Body of pancreas (tissue), 4 donors: ENCODE data around the gene PTK6. TPM values are rescaled to one million over a fixed set of nuclear protein-coding genes. Genes with fewer than 3 reads are reported as not detected.

Experiments
- ATAC-seq: fragments of 150-250 bp; one replicate; pipeline ENCODE4 v1.9.1; 2016
- DNase-seq, 4 donors: peaks; one replicate each; pipeline ENCODE4 v3.0.0-alpha.2; 2019
- H3K27ac ChIP-seq, 4 donors: fragments of 200-600 bp; sonication (generic); 1 replicate in 3 of 4; 2 replicates in 1 of 4; pipeline versions ENCODE4 v1.5.1 to v1.6.1; 2016 to 2019; ENCODE audit warnings: mild to moderate bottlenecking in 1 of 4, mixed read lengths in 1 of 4, moderate library complexity in 1 of 4
- H3K27me3 ChIP-seq, 2 donors: fragments of 200-600 bp; sonication (generic); one replicate each; pipeline ENCODE4 v1.6.0; 2016; ENCODE audit warnings: mild to moderate bottlenecking in 1 of 2
- H3K36me3 ChIP-seq, 2 donors: fragments of 200-600 bp; sonication (generic); replicated peaks in 1 of 2; 2 replicates each; pipeline ENCODE4 v1.5.1; 2016; ENCODE audit warnings: low read depth in 2 of 2; ENCODE audit not compliant: insufficient read depth in 1 of 2
- H3K4me1 ChIP-seq: fragments of 200-600 bp; sonication (generic); one replicate; pipeline ENCODE4 v1.6.0; 2016
- H3K4me3 ChIP-seq, 2 donors: fragments of 200-600 bp; sonication (generic); 1 replicate in 1 of 2; 2 replicates in 1 of 2; pipeline ENCODE4 v1.5.1; 2016 to 2019
- H3K9me3 ChIP-seq, 3 donors: fragments of 200-600 bp; sonication (generic); 1 replicate in 2 of 3; 2 replicates in 1 of 3; pipeline ENCODE4 v1.5.1; 2016
- POLR2A ChIP-seq, 3 donors: fragments of 450-650 bp; IDR thresholded peaks; one replicate each; pipeline ENCODE4 v1.6.1; 2016; ENCODE audit warnings: antibody characterized with exemption in 3 of 3, mild to moderate bottlenecking in 2 of 3
- WGBS, 2 donors: methylation state at CpG; one replicate each; pipeline ENCODE4 v1.1.5; 2017; 5-methylcytosine and 5-hydroxymethylcytosine counted together
- intact Hi-C: fragments of 100-400 bp; cut with DNase I; formaldehyde crosslinking; loops from one replicate; pipeline ENCODE4 v1.15.1; 2023
- total RNA-seq, 2 donors: library from RNA; depleted of rRNA; stranded (reverse); fragments of >200 nt; gene quantifications; one replicate each; pipeline ENCODE4 v1.1.0, GENCODE V29; 2016
- TF ChIP-seq, protein P1 (sequence below), 7 experiments: fragments of 450-650 bp in 4 of 7; fragments of 200-600 bp in 3 of 7; sonication (generic) in 3 of 7; IDR thresholded peaks; one replicate each; pipeline ENCODE4 v1.5.1; 2016 to 2019; ENCODE audit warnings: antibody characterized with exemption in 7 of 7

The PTK6 gene
- total RNA-seq, 2 donors from 2014 or later: 3.0 to 5.4 TPM

DNA sequence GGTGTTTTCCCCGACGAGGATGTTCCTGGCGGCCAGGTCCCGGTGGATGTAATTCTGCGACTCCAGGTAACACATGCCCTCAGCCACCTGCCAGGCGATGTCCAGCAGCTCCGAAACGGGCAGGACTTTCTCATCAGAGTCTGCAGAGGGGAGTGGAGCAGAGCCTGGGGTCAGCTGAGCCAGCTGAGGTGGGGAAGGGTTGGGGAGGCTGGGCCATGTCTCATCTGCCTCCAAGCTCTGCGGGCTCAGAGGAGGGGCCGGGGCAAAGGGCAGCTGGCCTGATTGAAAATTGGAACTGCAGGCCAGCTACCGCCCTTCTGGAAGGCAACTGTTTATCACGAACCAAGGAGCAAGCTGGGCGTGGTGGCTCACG is 6.4 kb downstream of the PTK6 start:
- Histone ChIP-seq H3K27me3 (no peaks in the 10 kb centered on the region), H3K4me3 (no peak overlapping the region), H3K4me1 (peaks cover 11% of the 10 kb centered on the region), H3K9me3 (no peaks in the 10 kb centered on the region), H3K27ac (no peak overlapping the region), H3K36me3 (no peaks in the 10 kb centered on the region)
- DNase-seq (no peak), ATAC-seq (no peak)
- intact Hi-C loops: loop anchor here (10.0 kb wide), 1 partner anchor 324 kb away; no protein-coding TSS in a partner anchor
- no peak for TF ChIP-seq POLR2A (IDR thresholded peaks at IDR 0.05)
- TF ChIP-seq, protein P1, sequence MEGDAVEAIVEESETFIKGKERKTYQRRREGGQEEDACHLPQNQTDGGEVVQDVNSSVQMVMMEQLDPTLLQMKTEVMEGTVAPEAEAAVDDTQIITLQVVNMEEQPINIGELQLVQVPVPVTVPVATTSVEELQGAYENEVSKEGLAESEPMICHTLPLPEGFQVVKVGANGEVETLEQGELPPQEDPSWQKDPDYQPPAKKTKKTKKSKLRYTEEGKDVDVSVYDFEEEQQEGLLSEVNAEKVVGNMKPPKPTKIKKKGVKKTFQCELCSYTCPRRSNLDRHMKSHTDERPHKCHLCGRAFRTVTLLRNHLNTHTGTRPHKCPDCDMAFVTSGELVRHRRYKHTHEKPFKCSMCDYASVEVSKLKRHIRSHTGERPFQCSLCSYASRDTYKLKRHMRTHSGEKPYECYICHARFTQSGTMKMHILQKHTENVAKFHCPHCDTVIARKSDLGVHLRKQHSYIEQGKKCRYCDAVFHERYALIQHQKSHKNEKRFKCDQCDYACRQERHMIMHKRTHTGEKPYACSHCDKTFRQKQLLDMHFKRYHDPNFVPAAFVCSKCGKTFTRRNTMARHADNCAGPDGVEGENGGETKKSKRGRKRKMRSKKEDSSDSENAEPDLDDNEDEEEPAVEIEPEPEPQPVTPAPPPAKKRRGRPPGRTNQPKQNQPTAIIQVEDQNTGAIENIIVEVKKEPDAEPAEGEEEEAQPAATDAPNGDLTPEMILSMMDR (IDR thresholded peaks at IDR 0.05): no peak
- 34 to 54% methylated on average over 5 to 14 of the region's 14 CpGs for WGBS, 2 donors

DNA sequence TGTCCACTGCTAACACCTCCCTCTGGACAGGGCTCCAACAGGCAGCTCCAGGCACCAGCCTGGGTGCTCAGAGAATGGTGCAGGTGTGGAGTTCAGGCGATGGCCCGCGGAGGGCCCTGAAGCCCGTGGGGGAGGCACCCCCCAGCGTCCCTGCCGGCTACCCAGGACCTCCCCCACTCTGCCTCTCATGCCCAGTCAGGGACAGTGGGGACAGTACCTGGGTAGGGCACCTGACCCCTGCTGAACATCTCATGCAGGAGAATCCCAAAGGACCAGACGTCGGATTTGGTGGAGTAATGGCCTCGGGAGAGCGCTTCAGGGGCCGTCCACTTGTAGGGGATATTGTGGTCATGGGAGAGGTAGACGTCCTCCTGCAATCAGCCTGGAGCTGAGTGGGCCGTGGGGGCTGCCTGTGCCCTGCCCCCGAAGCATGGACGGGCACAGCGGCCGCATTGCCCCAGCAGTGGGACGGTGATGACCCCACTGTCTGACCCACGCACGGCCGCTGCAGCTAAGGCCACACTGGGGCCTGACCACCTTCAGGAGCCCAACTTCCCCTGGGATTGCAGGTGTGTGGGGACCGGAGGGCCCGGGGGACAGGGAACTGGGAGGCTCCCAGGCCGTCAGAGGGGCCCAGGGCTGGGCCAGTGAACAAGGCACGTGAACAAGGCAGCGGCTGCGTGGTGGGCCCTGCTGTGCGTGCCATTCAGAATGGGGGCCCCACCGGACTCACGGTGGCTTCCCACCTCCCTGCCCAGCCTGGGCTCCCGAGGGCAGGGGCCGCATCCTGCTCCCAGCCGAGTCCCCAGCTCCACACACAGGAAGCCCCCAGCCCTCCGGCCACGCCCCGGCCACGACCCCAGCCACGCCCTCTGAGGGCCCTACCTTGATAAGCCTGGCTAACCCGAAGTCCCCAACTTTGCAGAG is 7.1 kb downstream of the PTK6 start:
- ATAC-seq: no peak
- H3K9me3 ChIP-seq: no peaks in the 10 kb centered on the region
- 64 to 68% methylated on average over 17 to 36 of the region's 39 CpGs for WGBS, 2 donors
- no peak overlapping the region for H3K4me3 ChIP-seq
- intact Hi-C loops: loop anchor here (10.0 kb wide), 1 partner anchor 325 kb away; no protein-coding TSS in a partner anchor
- TF ChIP-seq POLR2A (IDR thresholded peaks at IDR 0.05): no peak
- TF ChIP-seq, protein P1 (IDR thresholded peaks at IDR 0.05): no peak
- H3K27me3 ChIP-seq: no peaks in the 10 kb centered on the region
- no peak overlapping the region for H3K27ac ChIP-seq
- H3K4me1 ChIP-seq: peaks cover 11% of the 10 kb centered on the region
- DNase-seq: peak in 2 of 4 donors; percentile 9 to 11
- H3K36me3 ChIP-seq: no peaks in the 10 kb centered on the region

DNA sequence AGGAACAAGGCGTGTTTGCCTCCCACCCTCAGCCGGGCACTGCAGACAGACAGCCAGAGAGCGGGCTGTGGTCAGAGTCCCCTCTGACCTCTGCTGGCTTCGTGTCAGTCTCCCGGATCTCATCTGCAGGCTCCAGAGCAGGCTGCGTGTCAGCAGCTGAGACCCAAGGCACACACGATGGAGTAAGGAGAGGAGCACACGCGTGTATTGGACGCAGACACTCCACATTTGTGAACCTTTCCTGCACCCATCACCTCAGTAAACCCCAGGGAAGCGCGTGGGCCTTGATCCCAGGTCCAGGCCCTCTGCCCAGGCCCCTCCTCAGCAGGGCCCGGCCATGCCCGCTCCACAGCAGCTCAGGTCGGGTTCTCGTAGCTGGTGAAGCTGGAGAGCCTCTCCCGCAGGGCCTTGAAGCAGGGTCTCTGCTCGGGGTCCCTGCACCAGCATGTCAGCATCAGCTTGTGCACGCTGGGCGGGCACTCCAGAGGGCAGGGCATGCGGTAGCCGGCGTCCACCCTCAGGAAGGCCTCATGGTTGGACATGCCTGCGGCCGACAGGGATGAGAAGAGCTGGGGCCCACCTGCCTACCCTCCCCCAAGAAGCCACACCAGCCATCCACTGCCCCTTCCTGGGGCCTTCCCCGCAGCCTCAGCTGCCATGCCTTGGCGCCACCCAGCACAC is 7.9 kb downstream of the PTK6 start:
- peaks cover 9% of the 10 kb centered on the region for H3K4me1 ChIP-seq
- TF ChIP-seq, protein P1 (IDR thresholded peaks at IDR 0.05): no peak
- TF ChIP-seq POLR2A (IDR thresholded peaks at IDR 0.05): no peak
- no peaks in the 10 kb centered on the region for H3K36me3 ChIP-seq
- no peak for ATAC-seq
- H3K9me3 ChIP-seq: no peaks in the 10 kb centered on the region
- H3K4me3 ChIP-seq: no peak overlapping the region
- intact Hi-C loops: no loop called here
- H3K27ac ChIP-seq: no peak overlapping the region
- WGBS, 2 donors: 79% methylated on average over 8 to 27 of the region's 27 CpGs
- peak in 1 of 4 donors; percentile 15 for DNase-seq
- H3K27me3 ChIP-seq: no peaks in the 10 kb centered on the region

DNA sequence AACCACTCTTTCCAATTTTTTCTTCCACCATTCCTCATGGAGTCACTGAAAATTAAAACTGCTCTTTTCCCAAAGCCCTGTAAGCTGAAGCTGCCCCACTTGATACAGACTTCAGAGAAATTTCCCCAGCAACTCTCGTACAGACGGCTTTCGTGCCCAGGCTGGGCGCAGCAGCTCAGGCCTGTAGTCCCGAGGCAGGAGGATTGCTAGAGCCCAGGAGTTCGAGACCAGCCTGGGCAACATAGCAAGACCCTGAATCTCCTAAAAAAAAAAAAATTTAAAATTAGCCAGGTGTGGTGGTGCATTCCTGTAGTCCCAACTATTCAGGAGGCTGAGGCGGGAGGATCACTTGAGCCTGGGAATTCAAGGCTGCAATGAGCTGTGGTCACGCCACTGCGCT is 10.0 kb downstream of the PTK6 start:
- ATAC-seq (no peak), DNase-seq (no peak)
- intact Hi-C loops: no loop called here
- Histone ChIP-seq H3K36me3 (no peaks in the 10 kb centered on the region), H3K27ac (no peak overlapping the region), H3K4me3 (no peak overlapping the region), H3K27me3 (no peaks in the 10 kb centered on the region), H3K4me1 (peaks cover 5% of the 10 kb centered on the region), H3K9me3 (no peaks in the 10 kb centered on the region)
- WGBS, 2 donors: 82 to 83% methylated on average over 8 to 9 of the region's 9 CpGs
- no peak for TF ChIP-seq POLR2A (IDR thresholded peaks at IDR 0.05)
- TF ChIP-seq, protein P1 (IDR thresholded peaks at IDR 0.05): no peak
